ENCODE data around the gene POLG2. TPM values are rescaled to one million over a fixed set of nuclear protein-coding genes. Genes with fewer than 3 reads are reported as not detected.
"Not testable (repeated sequence)": the region's sequence is repeated elsewhere in the genome, so short reads cannot be mapped to it uniquely, and the experiment has no call there.

The POLG2 gene
- polyA plus RNA-seq, 4 donors = 3.2 to 23.9 (median 6.2) TPM

- 84 to 88% (median 85%) methylated on average over 6 of the region's 6 CpGs for WGBS, 3 donors
- Histone ChIP-seq H3K4me1 (ENCODE audit: control insufficient read depth in 3 of 3, insufficient read depth in 2 of 3, low read depth in 1 of 3, low read length in 2 of 3) (peaks cover 0 to 29% (median 16%) of the 10 kb centered on the region in 3 donors), H3K27ac (ENCODE audit: low read depth in 1 of 3, low read length in 2 of 3) (no peak overlapping the region), H3K27me3 (ENCODE audit: control insufficient read depth in 3 of 3, insufficient read depth in 3 of 3, low read length in 3 of 3) (no peaks in the 10 kb centered on the region), H3K36me3 (ENCODE audit: control insufficient read depth in 3 of 3, insufficient read depth in 2 of 3, low read depth in 1 of 3, low read length in 3 of 3) (peaks cover 15 to 44% (median 25%) of the 10 kb centered on the region in 3 donors), H3K9me3 (ENCODE audit: control insufficient read depth in 2 of 2, insufficient read depth in 1 of 2, low read depth in 1 of 2, low read length in 1 of 2) (no peaks in the 10 kb centered on the region), H3K4me3 (ENCODE audit: low read depth in 1 of 3, low read length in 3 of 3) (no peak overlapping the region)
- DNase-seq = no peak
- FAIRE-seq = no peak
These were observed 3.1 kb upstream of the POLG2 start for GRCh38 chr17:64499805-64500486.

GRCh38 chr17:64498308-64499203, 1.7 kb upstream of the POLG2 start:
- Histone ChIP-seq H3K4me3 (ENCODE audit: low read depth in 1 of 3, low read length in 3 of 3) (no peak overlapping the region), H3K9me3 (ENCODE audit: control insufficient read depth in 2 of 2, insufficient read depth in 1 of 2, low read depth in 1 of 2, low read length in 1 of 2) (no peaks in the 10 kb centered on the region), H3K4me1 (ENCODE audit: control insufficient read depth in 3 of 3, insufficient read depth in 2 of 3, low read depth in 1 of 3, low read length in 2 of 3) (peaks cover 0 to 19% (median 10%) of the 10 kb centered on the region in 3 donors), H3K27ac (ENCODE audit: low read depth in 1 of 3, low read length in 2 of 3) (peak overlapping the region; percentile 11 to 88 (median 34)), H3K27me3 (ENCODE audit: control insufficient read depth in 3 of 3, insufficient read depth in 3 of 3, low read length in 3 of 3) (no peaks in the 10 kb centered on the region), H3K36me3 (ENCODE audit: control insufficient read depth in 3 of 3, insufficient read depth in 2 of 3, low read depth in 1 of 3, low read length in 3 of 3) (peaks cover 15 to 36% (median 23%) of the 10 kb centered on the region in 3 donors)
- WGBS, 3 donors = 62 to 67% (median 63%) methylated on average over 7 of the region's 7 CpGs
- DNase-seq = no peak
- no peak for FAIRE-seq

GRCh38 chr17:64497565-64498035, 746 bp upstream of the POLG2 start:
- 16 to 28% (median 25%) methylated on average over 4 of the region's 4 CpGs for WGBS, 3 donors
- Histone ChIP-seq H3K9me3 (ENCODE audit: control insufficient read depth in 2 of 2, insufficient read depth in 1 of 2, low read depth in 1 of 2, low read length in 1 of 2) (no peaks in the 10 kb centered on the region), H3K36me3 (ENCODE audit: control insufficient read depth in 3 of 3, insufficient read depth in 2 of 3, low read depth in 1 of 3, low read length in 3 of 3) (peaks cover 16 to 28% (median 17%) of the 10 kb centered on the region in 3 donors), H3K27me3 (ENCODE audit: control insufficient read depth in 3 of 3, insufficient read depth in 3 of 3, low read length in 3 of 3) (no peaks in the 10 kb centered on the region), H3K27ac (ENCODE audit: low read depth in 1 of 3, low read length in 2 of 3) (peak overlapping the region; percentile 81 to 91 (median 88)), H3K4me1 (ENCODE audit: control insufficient read depth in 3 of 3, insufficient read depth in 2 of 3, low read depth in 1 of 3, low read length in 2 of 3) (peaks cover 0 to 16% (median 5%) of the 10 kb centered on the region in 3 donors), H3K4me3 (ENCODE audit: low read depth in 1 of 3, low read length in 3 of 3) (peak overlapping the region in 2 of 3 donors; percentile 59 to 80)
- DNase-seq (peak in 1 of 2 donors; percentile 33), FAIRE-seq (no peak)

- Histone ChIP-seq H3K27ac (ENCODE audit: low read depth in 1 of 3, low read length in 2 of 3) (peak overlapping the region; percentile 55 to 91 (median 88)), H3K9me3 (ENCODE audit: control insufficient read depth in 2 of 2, insufficient read depth in 1 of 2, low read depth in 1 of 2, low read length in 1 of 2) (no peaks in the 10 kb centered on the region), H3K27me3 (ENCODE audit: control insufficient read depth in 3 of 3, insufficient read depth in 3 of 3, low read length in 3 of 3) (no peaks in the 10 kb centered on the region), H3K4me1 (ENCODE audit: control insufficient read depth in 3 of 3, insufficient read depth in 2 of 3, low read depth in 1 of 3, low read length in 2 of 3) (peaks cover 0 to 16% (median 5%) of the 10 kb centered on the region in 3 donors), H3K4me3 (ENCODE audit: low read depth in 1 of 3, low read length in 3 of 3) (peak overlapping the region; percentile 50 to 80 (median 59)), H3K36me3 (ENCODE audit: control insufficient read depth in 3 of 3, insufficient read depth in 2 of 3, low read depth in 1 of 3, low read length in 3 of 3) (peaks cover 10 to 17% (median 16%) of the 10 kb centered on the region in 3 donors)
- WGBS, 3 donors = 1% methylated on average over 20 of the region's 20 CpGs
- FAIRE-seq (no peak), DNase-seq (no peak)
These were observed 487 bp downstream of the POLG2 start for GRCh38 chr17:64496348-64496785.

GRCh38 chr17:64495300-64495699, 1.6 kb downstream of the POLG2 start:
- H3K4me1 ChIP-seq (ENCODE audit: control insufficient read depth in 3 of 3, insufficient read depth in 2 of 3, low read depth in 1 of 3, low read length in 2 of 3) = peaks cover 0 to 16% (median 5%) of the 10 kb centered on the region in 3 donors
- peaks cover 2 to 18% (median 7%) of the 10 kb centered on the region in 3 donors for H3K36me3 ChIP-seq (ENCODE audit: control insufficient read depth in 3 of 3, insufficient read depth in 2 of 3, low read depth in 1 of 3, low read length in 3 of 3)

GRCh38 chr17:64494121-64494520, 2.7 kb downstream of the POLG2 start:
- Histone ChIP-seq H3K27me3 (ENCODE audit: control insufficient read depth in 3 of 3, insufficient read depth in 3 of 3, low read length in 3 of 3) (no peaks in the 10 kb centered on the region), H3K36me3 (ENCODE audit: control insufficient read depth in 3 of 3, insufficient read depth in 2 of 3, low read depth in 1 of 3, low read length in 3 of 3) (peaks cover 2 to 23% (median 4%) of the 10 kb centered on the region in 3 donors), H3K9me3 (ENCODE audit: control insufficient read depth in 2 of 2, insufficient read depth in 1 of 2, low read depth in 1 of 2, low read length in 1 of 2) (no peaks in the 10 kb centered on the region), H3K27ac (ENCODE audit: low read depth in 1 of 3, low read length in 2 of 3) (no peak overlapping the region), H3K4me3 (ENCODE audit: low read depth in 1 of 3, low read length in 3 of 3) (no peak overlapping the region), H3K4me1 (ENCODE audit: control insufficient read depth in 3 of 3, insufficient read depth in 2 of 3, low read depth in 1 of 3, low read length in 2 of 3) (peaks cover 0 to 16% (median 5%) of the 10 kb centered on the region in 3 donors)
- DNase-seq (no peak), FAIRE-seq (no peak)
- WGBS, 3 donors = 91 to 96% (median 95%) methylated on average over 2 of the region's 2 CpGs

More at GRCh38 chr17:64495300-64495699, 1.6 kb downstream of the POLG2 start:
- not testable (repeated sequence) for DNase-seq; H3K4me3 ChIP-seq (ENCODE audit: low read depth in 1 of 3, low read length in 3 of 3); H3K27ac ChIP-seq (ENCODE audit: low read depth in 1 of 3, low read length in 2 of 3); FAIRE-seq; H3K9me3 ChIP-seq (ENCODE audit: control insufficient read depth in 2 of 2, insufficient read depth in 1 of 2, low read depth in 1 of 2, low read length in 1 of 2); H3K27me3 ChIP-seq (ENCODE audit: control insufficient read depth in 3 of 3, insufficient read depth in 3 of 3, low read length in 3 of 3)
- 87 to 95% (median 91%) methylated on average over 5 of the region's 5 CpGs for WGBS, 3 donors

- WGBS, 3 donors = 68 to 80% (median 72%) methylated on average over 6 of the region's 6 CpGs
- no peaks in the 10 kb centered on the region for H3K27me3 ChIP-seq (ENCODE audit: control insufficient read depth in 3 of 3, insufficient read depth in 3 of 3, low read length in 3 of 3)
- peak in 1 of 2 donors; percentile 42 for DNase-seq
- H3K27ac ChIP-seq (ENCODE audit: low read depth in 1 of 3, low read length in 2 of 3) = no peak overlapping the region
- no peaks in the 10 kb centered on the region for H3K9me3 ChIP-seq (ENCODE audit: control insufficient read depth in 2 of 2, insufficient read depth in 1 of 2, low read depth in 1 of 2, low read length in 1 of 2)
- no peak for FAIRE-seq
- H3K36me3 ChIP-seq (ENCODE audit: control insufficient read depth in 3 of 3, insufficient read depth in 2 of 3, low read depth in 1 of 3, low read length in 3 of 3) = peaks cover 0 to 27% (median 2%) of the 10 kb centered on the region in 3 donors
- no peak overlapping the region for H3K4me3 ChIP-seq (ENCODE audit: low read depth in 1 of 3, low read length in 3 of 3)
- H3K4me1 ChIP-seq (ENCODE audit: control insufficient read depth in 3 of 3, insufficient read depth in 2 of 3, low read depth in 1 of 3, low read length in 2 of 3) = peaks cover 0 to 10% (median 4%) of the 10 kb centered on the region in 3 donors
These were observed 4.3 kb downstream of the POLG2 start for GRCh38 chr17:64492481-64493109.

GRCh38 chr17:64491994-64492393, 4.9 kb downstream of the POLG2 start:
- Histone ChIP-seq H3K27me3 (ENCODE audit: control insufficient read depth in 3 of 3, insufficient read depth in 3 of 3, low read length in 3 of 3) (no peaks in the 10 kb centered on the region), H3K4me3 (ENCODE audit: low read depth in 1 of 3, low read length in 3 of 3) (no peak overlapping the region), H3K4me1 (ENCODE audit: control insufficient read depth in 3 of 3, insufficient read depth in 2 of 3, low read depth in 1 of 3, low read length in 2 of 3) (peaks cover 0 to 6% (median 0%) of the 10 kb centered on the region in 3 donors), H3K9me3 (ENCODE audit: control insufficient read depth in 2 of 2, insufficient read depth in 1 of 2, low read depth in 1 of 2, low read length in 1 of 2) (no peaks in the 10 kb centered on the region), H3K27ac (ENCODE audit: low read depth in 1 of 3, low read length in 2 of 3) (no peak overlapping the region), H3K36me3 (ENCODE audit: control insufficient read depth in 3 of 3, insufficient read depth in 2 of 3, low read depth in 1 of 3, low read length in 3 of 3) (peaks cover 0 to 27% (median 2%) of the 10 kb centered on the region in 3 donors)
- DNase-seq (no peak), FAIRE-seq (no peak)
- 84 to 88% (median 88%) methylated on average over 3 of the region's 3 CpGs for WGBS, 3 donors

Measured in small intestine (tissue), 7 donors.